Measurements from ENCODE around the gene ATP2A2.
A peak's percentile ranks its signal among the peaks of the same experiment; 100 is the strongest.
"Not testable (repeated sequence)": the region's sequence is repeated elsewhere in the genome, so short reads cannot be mapped to it uniquely, and the experiment has no call there.

Gene ATP2A2

GRCh38 chr12:110301065-110301806, 20.2 kb downstream of the ATP2A2 start:
- DNase-seq: no peak

GRCh38 chr12:110304061-110304551, 23.1 kb downstream of the ATP2A2 start:
- peak; percentile 80 for DNase-seq

GRCh38 chr12:110307372-110307771, 26.3 kb downstream of the ATP2A2 start:
- DNase-seq: no peak

- DNase-seq: no peak
These were observed 29.7 kb downstream of the ATP2A2 start for GRCh38 chr12:110310763-110311162.

- DNase-seq: no peak
These were observed 30.9 kb downstream of the ATP2A2 start for GRCh38 chr12:110311903-110312302.

GRCh38 chr12:110312581-110313360, 31.7 kb downstream of the ATP2A2 start:
- DNase-seq: peak; percentile 86

- peak; percentile 86 for DNase-seq
These were observed 33.3 kb downstream of the ATP2A2 start for GRCh38 chr12:110314308-110314707.

GRCh38 chr12:110316861-110317260, 35.8 kb downstream of the ATP2A2 start:
- DNase-seq: peak; percentile 91

GRCh38 chr12:110317911-110318310, 36.9 kb downstream of the ATP2A2 start:
- DNase-seq: peak; percentile 72

GRCh38 chr12:110320550-110320949, 39.5 kb downstream of the ATP2A2 start:
- no peak for DNase-seq

- no peak for DNase-seq
These were observed 48.7 kb downstream of the ATP2A2 start for GRCh38 chr12:110329710-110330109.

GRCh38 chr12:110330124-110330523, 49.1 kb downstream of the ATP2A2 start:
- DNase-seq: no peak

- no peak for DNase-seq
These were observed 49.5 kb downstream of the ATP2A2 start for GRCh38 chr12:110330544-110330943.

GRCh38 chr12:110333201-110333600, 52.2 kb downstream of the ATP2A2 start:
- no peak for DNase-seq

GRCh38 chr12:110335481-110336045, 54.5 kb downstream of the ATP2A2 start:
- no peak for DNase-seq

GRCh38 chr12:110337912-110338710, 57.1 kb downstream of the ATP2A2 start:
- no peak for DNase-seq

GRCh38 chr12:110338754-110339153, 57.7 kb downstream of the ATP2A2 start:
- DNase-seq: peak; percentile 33

- no peak for DNase-seq
These were observed 58.3 kb downstream of the ATP2A2 start for GRCh38 chr12:110339184-110339952.

- not testable (repeated sequence) for DNase-seq
These were observed 59.2 kb downstream of the ATP2A2 start for GRCh38 chr12:110340261-110340660.

GRCh38 chr12:110340706-110341105, 59.7 kb downstream of the ATP2A2 start:
- DNase-seq: no peak

GRCh38 chr12:110342157-110342556, 61.1 kb downstream of the ATP2A2 start:
- DNase-seq: no peak

- no peak for DNase-seq
These were observed 62.1 kb downstream of the ATP2A2 start for GRCh38 chr12:110343114-110343513.
